Glomerular visceral epithelial cell (primary cell): ENCODE results near the gene CARNS1.
"Not testable (repeated sequence)": the region's sequence is repeated elsewhere in the genome, so short reads cannot be mapped to it uniquely, and the experiment has no call there.

Experiments used
- DNase-seq: peaks from one replicate; pipeline ENCODE4 v3.0.0-alpha.2; 2016; ENCODE audit errors: extremely low spot score

CARNS1 gene

GRCh38 chr11:67396259-67396581 lies 19.3 kb upstream of the CARNS1 start:
- no peak for DNase-seq

GRCh38 chr11:67396587-67397389 lies 18.7 kb upstream of the CARNS1 start:
- DNase-seq, result no peak

DNA sequence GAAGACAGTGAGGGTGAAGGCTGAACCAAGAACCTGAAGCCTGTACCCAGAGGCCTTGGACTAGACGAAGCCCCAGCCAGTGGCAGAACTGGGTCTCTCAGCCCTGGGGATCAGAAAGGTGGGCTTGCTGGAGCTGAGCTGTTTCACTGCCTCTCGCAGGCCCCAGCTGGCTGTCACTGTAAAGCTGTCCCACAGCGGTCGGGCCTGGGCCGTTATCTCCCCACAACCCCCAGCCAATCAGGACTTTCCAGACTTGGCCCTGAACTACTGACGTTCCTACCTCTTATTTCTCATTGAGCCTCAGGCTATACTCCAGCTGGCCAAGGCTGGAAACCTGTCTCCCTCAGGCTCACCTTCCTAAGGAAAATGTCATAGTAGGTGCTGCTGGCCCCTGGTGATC lies 17.9 kb upstream of the CARNS1 start:
- no peak for DNase-seq

DNA sequence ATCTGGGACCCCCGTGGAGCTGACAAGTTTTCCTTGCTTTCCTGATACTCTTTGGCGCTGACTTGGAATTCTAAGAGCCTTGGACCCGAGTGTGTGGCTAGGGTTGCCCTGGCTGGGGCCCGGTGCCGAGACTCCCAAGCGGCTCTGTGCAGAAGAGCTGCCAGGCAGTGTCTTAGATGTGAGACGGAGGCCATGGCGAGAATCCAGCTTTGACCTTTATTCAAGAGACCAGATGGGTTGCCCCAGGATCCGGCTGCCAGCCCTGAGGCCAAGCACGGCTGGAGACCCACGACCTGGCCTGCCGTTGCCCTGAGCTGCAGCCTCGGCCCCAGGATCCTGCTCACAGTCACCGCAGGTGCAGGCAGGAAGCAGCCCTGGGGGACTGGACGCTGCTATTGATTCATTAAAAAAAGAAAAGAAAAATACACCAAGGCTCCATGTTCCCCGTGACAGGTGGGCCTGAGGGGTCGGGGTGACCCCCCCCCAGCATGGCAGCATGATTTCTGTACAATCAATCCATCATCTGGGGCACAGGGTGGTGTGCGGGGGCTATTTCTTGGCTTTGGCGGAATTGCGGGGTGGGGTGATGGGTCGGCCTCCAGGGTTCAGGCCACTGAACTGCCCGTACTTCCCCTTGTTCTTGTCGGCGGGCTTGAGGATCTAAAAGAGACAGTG lies 17.4 kb upstream of the CARNS1 start:
- no peak for DNase-seq

DNA sequence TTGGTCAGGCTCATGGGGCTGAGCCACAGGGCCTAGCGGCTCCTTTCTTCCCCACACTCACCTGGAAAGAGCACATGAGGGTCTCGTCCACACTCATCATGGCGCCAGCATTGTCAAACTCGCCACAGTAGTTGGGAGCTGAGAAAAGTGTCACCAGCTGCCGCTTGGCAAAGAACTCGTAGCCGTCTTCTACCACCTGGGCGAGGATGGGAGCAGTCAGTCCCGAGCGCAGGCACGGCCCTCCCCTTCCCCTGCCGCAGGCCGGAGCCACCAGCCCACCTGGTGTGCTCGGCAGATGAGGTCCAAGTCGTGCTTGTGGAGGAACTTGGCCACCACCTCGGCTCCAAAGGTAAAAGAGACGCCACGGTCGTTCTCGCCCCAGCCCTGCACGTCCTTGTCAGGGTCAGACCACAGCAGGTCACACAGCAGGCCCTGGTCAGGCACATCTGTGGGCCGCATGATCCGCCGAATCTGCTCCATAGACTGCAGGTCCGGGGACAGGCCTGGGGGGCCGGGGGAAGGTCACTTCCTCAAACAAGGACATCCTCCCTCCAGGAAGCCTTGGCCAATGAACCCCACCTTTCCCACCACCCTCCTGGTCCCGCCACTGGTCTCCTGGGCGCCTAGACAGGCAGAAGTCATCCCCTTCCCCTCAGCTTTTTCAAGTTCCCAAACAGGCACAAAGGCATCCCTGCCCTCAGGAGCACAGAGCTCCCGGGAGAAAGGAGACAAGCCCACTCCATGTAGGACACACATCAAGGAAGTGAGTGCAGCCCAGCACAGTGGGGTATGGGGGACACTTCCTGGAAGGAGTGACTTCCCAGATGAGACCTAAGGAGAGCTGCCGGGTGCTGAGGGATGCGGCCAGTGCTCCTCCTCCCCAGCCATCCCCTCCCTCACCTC lies 16.6 kb upstream of the CARNS1 start:
- DNase-seq, result no peak

DNA sequence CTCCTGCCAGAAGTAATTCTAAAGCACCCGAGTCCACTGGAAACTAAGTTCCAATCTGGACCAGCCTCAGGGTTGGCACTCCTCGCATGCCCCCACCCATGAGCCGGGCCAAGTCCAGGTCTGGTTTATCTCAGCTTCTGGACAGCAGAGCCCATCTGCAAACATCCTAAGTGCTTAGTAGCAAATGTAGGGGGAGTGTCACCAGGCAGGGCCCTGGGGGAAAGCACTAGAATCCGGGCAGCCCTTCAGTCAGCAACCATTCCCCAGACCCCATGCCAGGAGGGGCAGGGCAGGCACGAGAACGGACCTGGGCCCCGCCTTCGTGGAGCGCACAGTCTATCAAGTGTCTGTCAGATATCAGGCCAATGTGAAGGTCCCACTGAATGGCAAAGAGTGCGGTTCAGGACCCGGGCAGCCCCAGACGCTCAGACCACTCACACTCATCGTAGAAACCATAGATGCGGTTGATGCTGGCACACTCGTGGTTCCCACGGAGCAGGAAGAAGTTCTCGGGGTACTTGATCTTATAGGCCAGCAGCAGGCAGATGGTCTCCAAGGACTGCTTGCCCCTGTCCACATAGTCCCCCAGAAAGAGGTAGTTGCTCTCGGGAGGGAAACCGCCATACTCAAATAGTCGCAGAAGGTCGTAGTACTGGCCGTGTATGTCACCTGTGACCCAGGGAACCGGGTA lies 15.1 kb upstream of the CARNS1 start:
- no peak for DNase-seq

GRCh38 chr11:67400942-67401494 lies 14.5 kb upstream of the CARNS1 start:
- DNase-seq, result no peak

GRCh38 chr11:67401495-67402191 lies 13.8 kb upstream of the CARNS1 start, which contains the start of gene PPP1CA:
TSS of gene PPP1CA (minus strand) at chr11:67401858. CDS start at chr11:67401782, 76 bp downstream.
- peak; percentile 93 for DNase-seq

GRCh38 chr11:67402192-67402839 lies 13.2 kb upstream of the CARNS1 start:
- DNase-seq, result not testable (repeated sequence)

GRCh38 chr11:67403085-67403484 lies 12.4 kb upstream of the CARNS1 start:
- DNase-seq, result not testable (repeated sequence)

- DNase-seq, result no peak
Measured at GRCh38 chr11:67404515-67405195, 10.8 kb upstream of the CARNS1 start.

DNA sequence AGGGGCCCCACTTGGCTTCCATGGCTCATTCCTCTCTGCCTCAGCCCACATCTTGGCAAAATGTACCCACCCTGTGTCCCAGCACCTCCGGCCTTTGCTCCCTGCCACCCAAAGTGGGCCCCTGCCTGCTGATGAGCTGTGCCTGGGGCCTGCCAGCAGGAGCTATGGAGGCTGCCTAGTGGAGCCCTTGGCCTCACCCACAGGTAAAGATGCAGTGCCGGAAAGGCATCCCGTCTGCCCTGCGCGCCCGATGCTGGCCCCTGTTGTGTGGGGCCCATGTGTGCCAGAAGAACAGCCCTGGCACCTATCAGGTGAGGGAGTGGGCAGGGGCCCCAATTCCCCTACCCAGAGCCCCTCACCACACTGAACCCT lies 10.3 kb upstream of the CARNS1 start:
- DNase-seq, result no peak

DNA sequence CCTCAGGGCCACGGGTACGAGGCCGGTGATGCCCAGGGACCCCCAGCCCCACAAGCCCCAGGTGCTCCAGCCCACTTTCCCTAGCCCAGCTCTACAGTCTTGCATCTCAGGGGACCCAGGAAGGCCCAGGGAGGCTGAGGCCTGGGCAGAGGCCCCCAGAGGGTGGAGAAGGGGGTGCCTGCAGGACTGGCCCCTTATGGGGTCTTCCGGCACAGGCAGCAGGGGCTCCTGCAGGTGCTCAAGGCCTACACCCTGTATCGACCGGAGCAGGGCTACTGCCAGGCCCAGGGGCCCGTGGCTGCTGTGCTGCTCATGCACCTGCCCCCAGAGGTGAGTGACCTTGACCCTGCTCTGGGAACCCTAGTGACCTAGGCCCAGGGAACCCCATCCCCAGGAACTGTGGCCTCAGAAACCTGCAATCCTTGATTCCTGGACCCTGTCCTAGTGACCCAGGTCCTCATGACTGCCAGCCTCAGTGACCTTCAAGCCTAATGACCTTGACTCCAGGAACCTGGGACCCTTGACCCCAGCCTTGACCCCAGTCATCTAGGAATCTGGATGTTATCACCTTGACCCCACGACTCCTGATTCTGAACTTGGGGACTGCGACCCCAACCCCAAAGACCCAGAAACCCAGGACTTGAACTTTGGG lies 9.7 kb upstream of the CARNS1 start:
- DNase-seq, result no peak

DNA sequence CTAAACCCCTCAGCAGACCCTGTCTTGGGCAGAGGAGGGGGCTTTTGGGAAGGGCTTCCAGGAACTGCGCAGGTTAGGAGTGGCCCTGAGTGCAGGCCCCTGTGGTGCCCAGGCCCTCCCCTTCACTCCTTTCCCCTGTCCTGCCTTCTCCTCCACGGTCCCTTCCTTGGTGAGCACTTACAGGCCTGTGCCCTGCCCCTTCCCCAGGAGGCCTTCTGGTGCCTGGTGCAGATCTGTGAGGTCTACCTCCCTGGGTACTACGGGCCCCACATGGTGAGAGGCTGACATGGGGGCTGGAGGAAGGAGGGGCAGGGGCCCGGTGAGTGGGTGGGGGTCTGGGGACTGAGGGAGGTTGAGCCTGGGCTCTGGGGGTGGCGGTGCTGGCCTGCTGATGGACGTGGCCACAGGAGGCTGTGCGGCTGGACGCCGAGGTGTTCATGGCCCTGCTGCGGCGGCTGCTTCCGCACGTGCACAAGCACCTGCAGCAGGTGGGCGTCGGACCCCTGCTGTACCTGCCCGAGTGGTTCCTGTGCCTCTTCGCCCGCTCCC lies 9.0 kb upstream of the CARNS1 start:
- no peak for DNase-seq

DNA sequence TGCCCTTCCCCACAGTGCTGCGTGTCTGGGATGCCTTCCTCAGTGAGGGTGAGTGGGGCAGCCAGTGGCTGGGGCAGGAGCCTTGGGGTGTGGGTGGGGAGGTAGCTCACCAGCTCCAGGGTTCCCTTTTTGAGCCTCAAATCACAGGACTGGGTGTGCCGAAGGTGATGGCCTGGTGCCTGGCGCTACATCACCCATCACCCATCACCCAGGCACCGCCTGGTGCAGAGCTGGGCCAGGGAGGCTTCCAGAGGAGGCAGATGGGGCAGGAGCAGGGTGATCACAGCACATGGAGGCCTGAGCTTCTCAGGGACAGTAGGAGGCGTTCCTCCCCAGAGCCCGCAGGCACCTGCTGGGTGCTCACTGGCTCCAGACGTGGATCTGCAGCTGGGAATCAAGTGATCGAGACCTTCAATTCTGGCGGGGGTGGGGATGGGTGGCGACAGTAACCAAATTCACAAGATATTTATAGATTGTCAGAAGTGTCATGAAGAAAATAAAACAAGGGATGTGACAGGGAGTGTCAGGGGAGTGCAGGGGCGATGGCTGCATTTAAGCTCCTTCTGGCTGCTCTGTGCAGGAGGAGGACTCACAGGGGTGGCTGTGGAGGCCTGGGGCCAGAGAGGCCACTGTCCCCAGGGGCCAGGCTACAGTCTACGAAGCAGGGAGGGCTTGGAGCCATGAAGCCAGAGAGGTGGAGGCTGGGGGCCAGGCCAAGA lies 8.3 kb upstream of the CARNS1 start:
- DNase-seq, result no peak

- no peak for DNase-seq
Measured at GRCh38 chr11:67407688-67408163, 7.8 kb upstream of the CARNS1 start.

DNA sequence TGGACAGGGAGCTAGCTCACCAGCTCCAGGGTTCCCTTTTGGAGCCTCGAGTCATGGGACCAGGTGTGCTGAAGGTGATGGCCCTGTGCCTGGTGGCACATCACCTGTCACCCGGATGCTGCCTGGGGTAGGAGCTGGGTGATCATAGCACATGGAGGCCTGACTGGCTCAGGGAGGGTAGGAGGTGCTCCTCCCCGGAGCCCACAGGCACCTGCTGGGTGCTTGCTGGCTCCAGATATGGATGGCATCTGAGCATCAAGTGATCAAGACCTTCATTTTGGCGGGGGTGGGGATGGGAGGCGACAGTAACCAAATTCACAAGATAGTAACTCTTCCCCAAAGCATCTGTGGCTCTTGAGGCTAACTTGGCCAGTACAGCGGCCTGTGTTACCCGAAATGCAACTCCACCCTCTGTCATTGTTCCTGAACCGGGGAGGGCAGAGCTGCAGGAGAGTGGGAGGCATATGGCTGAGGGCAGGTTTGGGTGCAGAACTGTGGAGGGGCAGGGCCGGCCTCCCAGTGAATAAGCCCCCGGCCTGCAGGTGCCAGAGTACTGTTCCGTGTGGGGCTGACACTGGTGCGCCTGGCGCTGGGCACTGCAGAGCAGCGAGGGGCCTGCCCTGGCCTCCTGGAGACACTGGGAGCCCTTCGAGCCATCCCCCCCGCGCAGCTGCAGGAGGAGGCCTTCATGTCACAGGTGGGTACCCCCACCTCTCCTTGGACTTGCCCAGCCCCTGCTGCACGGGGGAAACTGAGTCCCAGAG lies 6.9 kb upstream of the CARNS1 start:
- no peak for DNase-seq
